A549 (cell line): ENCODE results near the gene MTX3. TPM values are rescaled to one million over a fixed set of nuclear protein-coding genes. Genes with fewer than 3 reads are reported as not detected.
A peak's percentile ranks its signal among the peaks of the same experiment; 100 is the strongest.

Experiments
- ATAC-seq, 2 experiments: fragments of 200-7000 bp in 1 of 2; fragments of >200 bp in 1 of 2; cut with Nextera tagmentation in 1 of 2; cut with Tn5 transposase in 1 of 2; 3 replicates each; pipeline versions ENCODE4 v1.8.0 to v1.9.1; 2018 to 2020; ENCODE audit warnings: mild to moderate bottlenecking in 1 of 2, moderate library complexity in 1 of 2
- CTCF ChIA-PET: fragments of 300-600 bp; sonication (Branson Sonifier 250); formaldehyde crosslinking; extraction: SDS; loops from one replicate; lab custom pipeline; 2021; ENCODE audit warnings: antibody characterized with exemption, inconsistent platforms; lab: Yijun Ruan, JAX
- POLR2A ChIA-PET: fragments of 350-600 bp; formaldehyde crosslinking; extraction: SDS; loops from one replicate; lab custom pipeline; 2021; ENCODE audit warnings: antibody characterized with exemption, inconsistent platforms; lab: Yijun Ruan, JAX
- DNase-seq, 2 experiments: peaks; one replicate each; pipeline versions ENCODE4 v3.0.0 to v3.0.0-alpha.2; 2011 to 2016; ENCODE audit warnings: low read depth in 1 of 2, low spot score in 1 of 2
- FAIRE-seq: peaks from 2 replicates; lab custom pipeline; 2011; peaks lifted over from hg19 to GRCh38; lab: Jason Lieb, UNC
- H3K27ac ChIP-seq, 2 experiments: fragments of >200 bp; sonication (Bioruptor Twin); formaldehyde crosslinking; 3 replicates each; pipeline ENCODE4 v1.5.1; 2016 to 2017
- H3K4me1 ChIP-seq: fragments of >200 bp; sonication (Bioruptor Twin); formaldehyde crosslinking; 3 replicates; pipeline ENCODE4 v1.6.1; 2016
- H3K4me2 ChIP-seq: fragments of >200 bp; sonication (Bioruptor Twin); formaldehyde crosslinking; 3 replicates; pipeline ENCODE4 v1.6.1; 2016
- H3K4me3 ChIP-seq: fragments of >200 bp; sonication (Bioruptor Twin); formaldehyde crosslinking; 3 replicates; pipeline ENCODE4 v1.5.1; 2016
- H3K9me3 ChIP-seq: fragments of >200 bp; sonication (Bioruptor Twin); formaldehyde crosslinking; 3 replicates; pipeline ENCODE4 v1.6.1; 2016
- BHLHE40 ChIP-seq: IDR thresholded peaks from 2 replicates; pipeline ENCODE4 v1.6.1; 2012; ENCODE audit warnings: low read depth, low read length, inconsistent platforms
- CBX2 ChIP-seq: fragments of 200-600 bp; sonication (generic); IDR thresholded peaks from 2 replicates; pipeline ENCODE4 v1.6.1; 2016; ENCODE audit warnings: low read depth, mild to moderate bottlenecking, borderline replicate concordance
- CBX8 ChIP-seq: fragments of 200-600 bp; sonication (generic); IDR thresholded peaks from 2 replicates; pipeline ENCODE4 v1.6.1; 2016
- CEBPB ChIP-seq, 2 experiments: fragments of >200 bp in 1 of 2; sonication (Bioruptor Twin) in 1 of 2; formaldehyde crosslinking in 1 of 2; IDR thresholded peaks; 2 replicates each; pipeline ENCODE4 v1.6.1; 2012 to 2016
- FOSL2 ChIP-seq, 2 experiments: fragments of 450-650 bp in 1 of 2; fragments of >200 bp in 1 of 2; sonication (Bioruptor Twin) in 1 of 2; formaldehyde crosslinking; IDR thresholded peaks; 2 replicates each; pipeline versions ENCODE4 v1.5.0 to v1.6.1; 2016 to 2020; ENCODE audit warnings: mild to moderate bottlenecking in 1 of 2, moderate library complexity in 1 of 2
- JUN ChIP-seq, 2 experiments: fragments of >200 bp; sonication (Bioruptor Twin); formaldehyde crosslinking; IDR thresholded peaks; 2 replicates in 1 of 2; 3 replicates in 1 of 2; pipeline ENCODE4 v1.6.1; 2016 to 2017
- JUNB ChIP-seq: fragments of >200 bp; sonication (Bioruptor Twin); formaldehyde crosslinking; IDR thresholded peaks from 2 replicates; pipeline ENCODE4 v1.6.1; 2016
- MAZ ChIP-seq: fragments of 150-350 bp; IDR thresholded peaks from 2 replicates; pipeline ENCODE4 v1.6.1; 2014; ENCODE audit warnings: antibody characterized with exemption, low read depth, low read length, borderline replicate concordance
- NFE2L2 ChIP-seq: fragments of 150-350 bp; conservative IDR thresholded peaks from 2 replicates; pipeline ENCODE4 v1.6.1; 2014; ENCODE audit warnings: low read length
- NR3C1 ChIP-seq: fragments of >200 bp; sonication (Bioruptor Twin); formaldehyde crosslinking; IDR thresholded peaks from 3 replicates; pipeline ENCODE4 v1.6.1; 2017
- RNF2 ChIP-seq: fragments of 200-600 bp; sonication (generic); IDR thresholded peaks from 2 replicates; pipeline ENCODE4 v1.6.1; 2016; ENCODE audit warnings: low read depth, mild to moderate bottlenecking, antibody characterized with exemption, moderate library complexity, borderline replicate concordance
- ZFP36 ChIP-seq: fragments of 450-650 bp; IDR thresholded peaks from 2 replicates; pipeline ENCODE4 v1.6.1; 2014; ENCODE audit warnings: borderline replicate concordance; ENCODE audit not compliant: partially characterized antibody
- WGBS: methylation state at CpG from one replicate; pipeline ENCODE4 v1.1.6; 2017; ENCODE audit errors: missing lambda C conversion rate; 5-methylcytosine and 5-hydroxymethylcytosine counted together
- polyA plus RNA-seq, 4 experiments: library from polyadenylated mRNA; depleted of rRNA in 3 of 4; stranded (reverse); fragments of >200 nt; fragmentation: RNase III in 1 of 4; extraction: RNeasy Plus Mini Kit Qiagen cat#74134 plus additional on column Dnase treatment in 1 of 4; gene quantifications; 2 replicates in 3 of 4; 3 replicates in 1 of 4; pipeline ENCODE4 v1.2.3, GENCODE V29; 2011 to 2017
- TF ChIP-seq, protein P1 (sequence below): fragments of 250-450 bp; sonication (Bioruptor Pico); IDR thresholded peaks from 2 replicates; pipeline ENCODE4 v1.5.0; 2021; ENCODE audit warnings: mild to moderate bottlenecking, moderate library complexity, borderline replicate concordance
- TF ChIP-seq, protein P2 (sequence below): fragments of 450-650 bp; IDR thresholded peaks from 2 replicates; pipeline ENCODE4 v1.6.1; 2014; ENCODE audit warnings: antibody characterized with exemption
- TF ChIP-seq, protein P3 (sequence below): fragments of 250-450 bp; sonication (Bioruptor Pico); IDR thresholded peaks from 2 replicates; pipeline ENCODE4 v1.5.0; 2020; ENCODE audit warnings: low read depth, mild to moderate bottlenecking, moderate library complexity
- TF ChIP-seq, protein P4 (sequence below): fragments of 200-600 bp; sonication (generic); IDR thresholded peaks from 2 replicates; pipeline ENCODE4 v1.6.1; 2016; ENCODE audit warnings: antibody characterized with exemption, mild to moderate bottlenecking, moderate library complexity

Gene MTX3
- polyA plus RNA-seq, 2 of the 4 experiments (the other 2 are of a cell fraction): 7.4 to 19.1 TPM

GRCh38 chr5:80034962-80035821 lies 44.1 kb upstream of the MTX3 start, which contains the start of gene THBS4 (continued):
- TF ChIP-seq ZFP36 (no peak), NR3C1 (no peak), CEBPB (IDR thresholded peaks at IDR 0.05) (no peak), JUN (IDR thresholded peaks at IDR 0.05) (no peak), MAZ (no peak), JUNB (no peak), BHLHE40 (no peak)
- TF ChIP-seq, protein P1, sequence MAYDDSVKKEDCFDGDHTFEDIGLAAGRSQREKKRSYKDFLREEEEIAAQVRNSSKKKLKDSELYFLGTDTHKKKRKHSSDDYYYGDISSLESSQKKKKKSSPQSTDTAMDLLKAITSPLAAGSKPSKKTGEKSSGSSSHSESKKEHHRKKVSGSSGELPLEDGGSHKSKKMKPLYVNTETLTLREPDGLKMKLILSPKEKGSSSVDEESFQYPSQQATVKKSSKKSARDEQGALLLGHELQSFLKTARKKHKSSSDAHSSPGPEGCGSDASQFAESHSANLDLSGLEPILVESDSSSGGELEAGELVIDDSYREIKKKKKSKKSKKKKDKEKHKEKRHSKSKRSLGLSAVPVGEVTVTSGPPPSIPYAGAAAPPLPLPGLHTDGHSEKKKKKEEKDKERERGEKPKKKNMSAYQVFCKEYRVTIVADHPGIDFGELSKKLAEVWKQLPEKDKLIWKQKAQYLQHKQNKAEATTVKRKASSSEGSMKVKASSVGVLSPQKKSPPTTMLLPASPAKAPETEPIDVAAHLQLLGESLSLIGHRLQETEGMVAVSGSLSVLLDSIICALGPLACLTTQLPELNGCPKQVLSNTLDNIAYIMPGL (CRISPR knock-in tag): no peak

DNA sequence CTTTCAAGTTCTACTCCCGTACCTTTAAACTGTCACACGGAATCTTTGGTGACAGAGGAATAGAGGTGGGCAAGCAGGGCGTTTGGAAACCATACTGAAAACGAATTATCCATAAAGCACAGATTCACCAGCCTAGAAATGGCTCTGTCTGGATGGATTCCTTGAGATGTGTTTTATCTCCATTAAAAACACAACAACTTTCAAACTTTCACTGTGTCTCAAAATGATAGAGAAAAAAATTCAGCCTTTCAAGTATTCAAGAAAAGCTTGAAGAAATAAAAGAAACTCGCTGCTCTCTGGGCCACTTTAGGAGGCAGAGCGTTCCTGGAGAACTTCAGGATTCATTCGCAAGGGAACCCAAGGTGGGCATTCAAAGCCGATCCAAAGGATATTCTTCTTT lies 43.5 kb upstream of the MTX3 start:
- DNase-seq: no peak
- CTCF ChIA-PET: interaction anchor here (0.6 kb wide), 1 partner anchor 177 kb away, joined by 3 read pairs; no protein-coding TSS in a partner anchor

More for the DNA sequence above, 43.5 kb upstream of the MTX3 start:
- 30% methylated on average over 8 of the region's 8 CpGs for WGBS
- H3K4me1 ChIP-seq: no peaks in the 10 kb centered on the region
- POLR2A ChIA-PET: no interaction called here
- no peak overlapping the region for H3K4me2 ChIP-seq
- FAIRE-seq (no peak), ATAC-seq (no peak)
- H3K27ac ChIP-seq: no peak overlapping the region
- TF ChIP-seq, protein P2, sequence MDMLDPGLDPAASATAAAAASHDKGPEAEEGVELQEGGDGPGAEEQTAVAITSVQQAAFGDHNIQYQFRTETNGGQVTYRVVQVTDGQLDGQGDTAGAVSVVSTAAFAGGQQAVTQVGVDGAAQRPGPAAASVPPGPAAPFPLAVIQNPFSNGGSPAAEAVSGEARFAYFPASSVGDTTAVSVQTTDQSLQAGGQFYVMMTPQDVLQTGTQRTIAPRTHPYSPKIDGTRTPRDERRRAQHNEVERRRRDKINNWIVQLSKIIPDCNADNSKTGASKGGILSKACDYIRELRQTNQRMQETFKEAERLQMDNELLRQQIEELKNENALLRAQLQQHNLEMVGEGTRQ: no peak
- TF ChIP-seq, protein P3, sequence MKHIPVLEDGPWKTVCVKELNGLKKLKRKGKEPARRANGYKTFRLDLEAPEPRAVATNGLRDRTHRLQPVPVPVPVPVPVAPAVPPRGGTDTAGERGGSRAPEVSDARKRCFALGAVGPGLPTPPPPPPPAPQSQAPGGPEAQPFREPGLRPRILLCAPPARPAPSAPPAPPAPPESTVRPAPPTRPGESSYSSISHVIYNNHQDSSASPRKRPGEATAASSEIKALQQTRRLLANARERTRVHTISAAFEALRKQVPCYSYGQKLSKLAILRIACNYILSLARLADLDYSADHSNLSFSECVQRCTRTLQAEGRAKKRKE (CRISPR knock-in tag): no peak
- TF ChIP-seq RNF2 (peak; percentile 63; the same call in 1 of the 2 replicates), CBX8 (peak; percentile 55; the same call in 1 of the 2 replicates), NFE2L2 (no peak), CBX2 (no peak), JUN (IDR thresholded peaks at IDR 0.05) (no peak), FOSL2 (IDR thresholded peaks at IDR 0.05) (no peak), FOSL2 (CRISPR knock-in tag; IDR thresholded peaks at IDR 0.05) (no peak)
- TF ChIP-seq, protein P1 (CRISPR knock-in tag): no peak
- TF ChIP-seq, protein P4, sequence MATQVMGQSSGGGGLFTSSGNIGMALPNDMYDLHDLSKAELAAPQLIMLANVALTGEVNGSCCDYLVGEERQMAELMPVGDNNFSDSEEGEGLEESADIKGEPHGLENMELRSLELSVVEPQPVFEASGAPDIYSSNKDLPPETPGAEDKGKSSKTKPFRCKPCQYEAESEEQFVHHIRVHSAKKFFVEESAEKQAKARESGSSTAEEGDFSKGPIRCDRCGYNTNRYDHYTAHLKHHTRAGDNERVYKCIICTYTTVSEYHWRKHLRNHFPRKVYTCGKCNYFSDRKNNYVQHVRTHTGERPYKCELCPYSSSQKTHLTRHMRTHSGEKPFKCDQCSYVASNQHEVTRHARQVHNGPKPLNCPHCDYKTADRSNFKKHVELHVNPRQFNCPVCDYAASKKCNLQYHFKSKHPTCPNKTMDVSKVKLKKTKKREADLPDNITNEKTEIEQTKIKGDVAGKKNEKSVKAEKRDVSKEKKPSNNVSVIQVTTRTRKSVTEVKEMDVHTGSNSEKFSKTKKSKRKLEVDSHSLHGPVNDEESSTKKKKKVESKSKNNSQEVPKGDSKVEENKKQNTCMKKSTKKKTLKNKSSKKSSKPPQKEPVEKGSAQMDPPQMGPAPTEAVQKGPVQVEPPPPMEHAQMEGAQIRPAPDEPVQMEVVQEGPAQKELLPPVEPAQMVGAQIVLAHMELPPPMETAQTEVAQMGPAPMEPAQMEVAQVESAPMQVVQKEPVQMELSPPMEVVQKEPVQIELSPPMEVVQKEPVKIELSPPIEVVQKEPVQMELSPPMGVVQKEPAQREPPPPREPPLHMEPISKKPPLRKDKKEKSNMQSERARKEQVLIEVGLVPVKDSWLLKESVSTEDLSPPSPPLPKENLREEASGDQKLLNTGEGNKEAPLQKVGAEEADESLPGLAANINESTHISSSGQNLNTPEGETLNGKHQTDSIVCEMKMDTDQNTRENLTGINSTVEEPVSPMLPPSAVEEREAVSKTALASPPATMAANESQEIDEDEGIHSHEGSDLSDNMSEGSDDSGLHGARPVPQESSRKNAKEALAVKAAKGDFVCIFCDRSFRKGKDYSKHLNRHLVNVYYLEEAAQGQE: no peak
- no peak overlapping the region for H3K4me3 ChIP-seq
- H3K9me3 ChIP-seq: no peaks in the 10 kb centered on the region
